ENCODE data around the gene WDR81.
"Not testable (repeated sequence)": the region's sequence is repeated elsewhere in the genome, so short reads cannot be mapped to it uniquely, and the experiment has no call there.

WDR81 gene

GRCh38 chr17:1730326-1731193 is 6.1 kb downstream of the WDR81 start:
- no peak for DNase-seq (ENCODE audit: low spot score)

- no peak for DNase-seq (ENCODE audit: low spot score)
Observed at GRCh38 chr17:1731194-1731506, 6.6 kb downstream of the WDR81 start.

- DNase-seq (ENCODE audit: low spot score): no peak
Observed at GRCh38 chr17:1732241-1732832, 7.8 kb downstream of the WDR81 start.

- DNase-seq (ENCODE audit: low spot score): no peak
Observed at GRCh38 chr17:1732833-1733321, 8.4 kb downstream of the WDR81 start.

GRCh38 chr17:1733759-1734158 is 9.3 kb downstream of the WDR81 start:
- DNase-seq (ENCODE audit: low spot score): no peak

GRCh38 chr17:1735418-1735817 is 10.9 kb downstream of the WDR81 start:
- DNase-seq (ENCODE audit: low spot score): no peak

GRCh38 chr17:1735834-1736347 is 11.4 kb downstream of the WDR81 start:
- DNase-seq (ENCODE audit: low spot score): no peak

GRCh38 chr17:1736348-1737281 is 12.1 kb downstream of the WDR81 start:
- no peak for DNase-seq (ENCODE audit: low spot score)

- no peak for DNase-seq (ENCODE audit: low spot score)
Observed at GRCh38 chr17:1737531-1738291, 13.2 kb downstream of the WDR81 start.

GRCh38 chr17:1741899-1742298 is 17.4 kb downstream of the WDR81 start:
- DNase-seq (ENCODE audit: low spot score): not testable (repeated sequence)

- DNase-seq (ENCODE audit: low spot score): no peak
Observed at GRCh38 chr17:1742371-1743087, 18.0 kb downstream of the WDR81 start, which contains the start of gene SERPINF2. TSS of gene SERPINF2 (plus strand) at chr17:1742871. CDS start at chr17:1744996, 2,125 bp downstream.

- no peak for DNase-seq (ENCODE audit: low spot score)
Observed at GRCh38 chr17:1743088-1743439, 18.6 kb downstream of the WDR81 start.

GRCh38 chr17:1744551-1745512 is 20.3 kb downstream of the WDR81 start:
- DNase-seq (ENCODE audit: low spot score): no peak

- no peak for DNase-seq (ENCODE audit: low spot score)
Observed at GRCh38 chr17:1745513-1746020, 21.1 kb downstream of the WDR81 start.

- no peak for DNase-seq (ENCODE audit: low spot score)
Observed at GRCh38 chr17:1746975-1747543, 22.6 kb downstream of the WDR81 start.

GRCh38 chr17:1750628-1751027 is 26.1 kb downstream of the WDR81 start:
- no peak for DNase-seq (ENCODE audit: low spot score)

- no peak for DNase-seq (ENCODE audit: low spot score)
Observed at GRCh38 chr17:1752425-1753262, 28.1 kb downstream of the WDR81 start.

Measured in CD4-positive, alpha-beta T cell treated with Interleukin-2 at 100 ng/mL for 4 hours (primary cell).